ENCODE data around the gene HS6ST2.

The HS6ST2 gene

DNA sequence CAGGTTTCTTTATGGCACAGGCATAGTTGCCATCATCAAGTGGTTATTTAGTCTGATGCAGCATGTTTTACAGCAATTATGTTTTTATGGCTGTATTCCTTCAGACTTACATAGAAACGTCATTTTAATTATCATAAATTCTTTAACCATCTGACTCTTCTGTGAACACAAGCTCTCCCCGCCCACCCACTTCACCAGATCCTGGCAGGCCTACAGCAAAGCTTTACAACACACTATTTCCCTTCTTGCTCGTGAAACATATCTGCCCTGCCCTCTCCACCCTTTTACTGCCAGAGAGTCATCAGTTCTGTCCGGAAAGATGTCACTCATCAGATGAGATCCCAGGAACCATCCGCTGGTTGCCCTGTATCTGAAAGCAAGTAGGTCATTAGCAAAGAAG is 120.5 kb downstream of the HS6ST2 start:
- TF ChIP-seq, protein P1, sequence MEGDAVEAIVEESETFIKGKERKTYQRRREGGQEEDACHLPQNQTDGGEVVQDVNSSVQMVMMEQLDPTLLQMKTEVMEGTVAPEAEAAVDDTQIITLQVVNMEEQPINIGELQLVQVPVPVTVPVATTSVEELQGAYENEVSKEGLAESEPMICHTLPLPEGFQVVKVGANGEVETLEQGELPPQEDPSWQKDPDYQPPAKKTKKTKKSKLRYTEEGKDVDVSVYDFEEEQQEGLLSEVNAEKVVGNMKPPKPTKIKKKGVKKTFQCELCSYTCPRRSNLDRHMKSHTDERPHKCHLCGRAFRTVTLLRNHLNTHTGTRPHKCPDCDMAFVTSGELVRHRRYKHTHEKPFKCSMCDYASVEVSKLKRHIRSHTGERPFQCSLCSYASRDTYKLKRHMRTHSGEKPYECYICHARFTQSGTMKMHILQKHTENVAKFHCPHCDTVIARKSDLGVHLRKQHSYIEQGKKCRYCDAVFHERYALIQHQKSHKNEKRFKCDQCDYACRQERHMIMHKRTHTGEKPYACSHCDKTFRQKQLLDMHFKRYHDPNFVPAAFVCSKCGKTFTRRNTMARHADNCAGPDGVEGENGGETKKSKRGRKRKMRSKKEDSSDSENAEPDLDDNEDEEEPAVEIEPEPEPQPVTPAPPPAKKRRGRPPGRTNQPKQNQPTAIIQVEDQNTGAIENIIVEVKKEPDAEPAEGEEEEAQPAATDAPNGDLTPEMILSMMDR (IDR thresholded peaks at IDR 0.05; ENCODE audit: control insufficient read depth, insufficient read depth, low read depth, low read length, missing control alignments) = no peak
- no peak for DNase-seq (ENCODE audit: low read depth)
- no peak overlapping the region for H3K4me3 ChIP-seq (ENCODE audit: control insufficient read depth, low read depth, low read length)

DNA sequence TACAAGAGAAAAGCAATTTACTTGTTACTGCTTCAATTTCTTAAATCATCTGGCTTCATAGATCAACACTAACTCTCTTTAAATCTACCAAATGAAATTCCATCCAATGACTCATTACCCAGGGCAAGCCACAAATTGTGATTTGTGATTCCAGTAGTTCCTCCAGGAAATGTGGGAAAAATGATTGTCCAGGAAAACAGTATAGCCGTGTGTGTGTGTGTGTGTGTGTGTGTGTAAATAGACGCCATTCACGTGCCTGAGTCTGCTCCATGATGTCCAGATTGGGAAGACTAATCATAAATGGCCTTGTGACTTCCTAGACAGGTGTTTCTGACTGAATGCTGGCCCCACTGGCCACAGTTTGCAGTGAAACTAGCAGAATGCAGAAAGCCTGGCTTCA is 121.3 kb downstream of the HS6ST2 start:
- no peak for DNase-seq (ENCODE audit: low read depth)
- H3K4me3 ChIP-seq (ENCODE audit: control insufficient read depth, low read depth, low read length) = no peak overlapping the region
- TF ChIP-seq, protein P1 (IDR thresholded peaks at IDR 0.05; ENCODE audit: control insufficient read depth, insufficient read depth, low read depth, low read length, missing control alignments) = no peak

DNA sequence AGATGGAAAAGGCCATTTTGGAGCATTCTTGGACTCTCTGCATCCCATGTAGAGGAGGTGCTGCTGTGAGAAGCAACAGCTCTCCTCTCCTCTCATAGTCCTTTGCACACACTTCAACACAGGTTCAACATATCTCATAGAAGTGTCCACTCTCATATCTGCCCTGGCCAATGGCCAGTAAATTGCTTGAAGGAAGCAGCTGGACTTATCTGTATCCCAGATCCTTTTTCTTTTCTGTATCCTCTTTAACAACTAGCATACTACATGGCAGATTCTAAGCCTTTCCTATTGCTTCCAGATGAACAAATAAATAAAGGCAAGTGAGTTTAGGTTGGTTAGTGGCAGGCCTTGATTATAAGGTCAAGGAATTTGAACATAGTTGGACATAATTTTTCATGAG is 122.0 kb downstream of the HS6ST2 start:
- no peak for DNase-seq (ENCODE audit: low read depth)
- TF ChIP-seq, protein P1 (IDR thresholded peaks at IDR 0.05; ENCODE audit: control insufficient read depth, insufficient read depth, low read depth, low read length, missing control alignments) = no peak

DNA sequence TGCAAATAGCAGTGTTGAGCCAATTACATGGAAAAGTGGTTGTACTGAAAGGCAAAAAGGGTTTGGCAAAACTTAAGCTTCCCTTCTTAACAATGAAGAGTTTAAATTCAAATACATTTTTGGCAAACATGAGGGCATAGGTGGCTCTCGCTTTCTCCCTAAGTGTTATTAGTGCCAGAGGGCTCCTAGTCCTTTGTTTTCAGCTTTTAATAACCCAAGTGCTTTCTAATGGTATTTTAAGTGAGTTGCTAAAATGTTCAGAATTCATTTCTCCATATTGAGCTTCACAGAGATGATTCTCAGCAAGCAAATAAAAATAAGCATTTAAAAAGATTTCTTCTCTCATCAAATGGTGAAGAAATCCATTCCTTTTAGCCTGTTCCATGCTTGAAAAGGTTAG is 123.7 kb downstream of the HS6ST2 start:
- DNase-seq (ENCODE audit: low read depth) = no peak
- TF ChIP-seq, protein P1 (IDR thresholded peaks at IDR 0.05; ENCODE audit: control insufficient read depth, insufficient read depth, low read depth, low read length, missing control alignments) = no peak
- H3K4me3 ChIP-seq (ENCODE audit: control insufficient read depth, low read depth, low read length) = no peak overlapping the region

More for the DNA sequence above, 122.0 kb downstream of the HS6ST2 start:
- no peak overlapping the region for H3K4me3 ChIP-seq (ENCODE audit: control insufficient read depth, low read depth, low read length)

DNA sequence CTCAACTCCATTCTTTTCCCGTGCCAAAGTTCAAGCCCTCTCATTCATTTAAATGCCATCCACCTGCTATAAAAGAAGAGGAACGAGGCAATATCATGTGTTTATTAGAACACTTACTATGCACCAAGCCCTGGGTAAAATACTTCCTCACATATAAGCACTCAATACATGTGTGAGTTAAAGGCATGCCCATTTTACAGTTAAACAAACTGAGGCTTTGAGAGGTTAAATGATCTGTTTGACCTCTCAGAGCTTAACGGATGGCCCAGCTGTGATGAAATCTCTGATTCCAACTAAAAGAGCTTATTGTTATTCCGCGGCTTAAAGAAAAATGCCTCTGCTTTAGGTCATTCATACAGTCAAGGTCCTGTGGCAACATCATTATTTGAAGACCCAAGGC is 124.3 kb downstream of the HS6ST2 start:
- no peak for DNase-seq (ENCODE audit: low read depth)
- no peak overlapping the region for H3K4me3 ChIP-seq (ENCODE audit: control insufficient read depth, low read depth, low read length)
- TF ChIP-seq, protein P1 (IDR thresholded peaks at IDR 0.05; ENCODE audit: control insufficient read depth, insufficient read depth, low read depth, low read length, missing control alignments) = no peak

DNA sequence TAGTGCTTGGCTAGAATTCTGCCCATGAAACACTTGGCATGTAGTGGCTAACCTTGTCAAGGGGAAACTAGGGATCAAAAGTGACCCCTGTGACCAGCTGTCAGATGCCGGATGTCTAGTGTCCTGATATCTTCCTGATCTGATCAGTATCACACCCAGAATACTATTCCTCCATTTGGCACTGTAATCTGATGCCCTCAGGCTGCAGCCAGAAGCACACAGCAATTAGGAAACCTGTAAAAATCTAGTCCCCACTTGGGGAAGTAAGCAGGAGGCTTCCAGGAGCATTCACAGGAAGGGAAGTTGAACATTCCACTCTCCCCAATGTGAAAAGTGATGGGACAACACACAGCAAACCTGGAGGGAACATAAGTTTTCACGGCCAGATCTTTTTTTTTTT is 125.1 kb downstream of the HS6ST2 start:
- DNase-seq (ENCODE audit: low read depth) = no peak
- H3K4me3 ChIP-seq (ENCODE audit: control insufficient read depth, low read depth, low read length) = no peak overlapping the region
- TF ChIP-seq, protein P1 (IDR thresholded peaks at IDR 0.05; ENCODE audit: control insufficient read depth, insufficient read depth, low read depth, low read length, missing control alignments) = no peak
